ENCODE results near the gene PAMR1.
"Not testable (repeated sequence)": the region's sequence is repeated elsewhere in the genome, so short reads cannot be mapped to it uniquely, and the experiment has no call there.

The PAMR1 gene, protein sequence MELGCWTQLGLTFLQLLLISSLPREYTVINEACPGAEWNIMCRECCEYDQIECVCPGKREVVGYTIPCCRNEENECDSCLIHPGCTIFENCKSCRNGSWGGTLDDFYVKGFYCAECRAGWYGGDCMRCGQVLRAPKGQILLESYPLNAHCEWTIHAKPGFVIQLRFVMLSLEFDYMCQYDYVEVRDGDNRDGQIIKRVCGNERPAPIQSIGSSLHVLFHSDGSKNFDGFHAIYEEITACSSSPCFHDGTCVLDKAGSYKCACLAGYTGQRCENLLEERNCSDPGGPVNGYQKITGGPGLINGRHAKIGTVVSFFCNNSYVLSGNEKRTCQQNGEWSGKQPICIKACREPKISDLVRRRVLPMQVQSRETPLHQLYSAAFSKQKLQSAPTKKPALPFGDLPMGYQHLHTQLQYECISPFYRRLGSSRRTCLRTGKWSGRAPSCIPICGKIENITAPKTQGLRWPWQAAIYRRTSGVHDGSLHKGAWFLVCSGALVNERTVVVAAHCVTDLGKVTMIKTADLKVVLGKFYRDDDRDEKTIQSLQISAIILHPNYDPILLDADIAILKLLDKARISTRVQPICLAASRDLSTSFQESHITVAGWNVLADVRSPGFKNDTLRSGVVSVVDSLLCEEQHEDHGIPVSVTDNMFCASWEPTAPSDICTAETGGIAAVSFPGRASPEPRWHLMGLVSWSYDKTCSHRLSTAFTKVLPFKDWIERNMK

DNA sequence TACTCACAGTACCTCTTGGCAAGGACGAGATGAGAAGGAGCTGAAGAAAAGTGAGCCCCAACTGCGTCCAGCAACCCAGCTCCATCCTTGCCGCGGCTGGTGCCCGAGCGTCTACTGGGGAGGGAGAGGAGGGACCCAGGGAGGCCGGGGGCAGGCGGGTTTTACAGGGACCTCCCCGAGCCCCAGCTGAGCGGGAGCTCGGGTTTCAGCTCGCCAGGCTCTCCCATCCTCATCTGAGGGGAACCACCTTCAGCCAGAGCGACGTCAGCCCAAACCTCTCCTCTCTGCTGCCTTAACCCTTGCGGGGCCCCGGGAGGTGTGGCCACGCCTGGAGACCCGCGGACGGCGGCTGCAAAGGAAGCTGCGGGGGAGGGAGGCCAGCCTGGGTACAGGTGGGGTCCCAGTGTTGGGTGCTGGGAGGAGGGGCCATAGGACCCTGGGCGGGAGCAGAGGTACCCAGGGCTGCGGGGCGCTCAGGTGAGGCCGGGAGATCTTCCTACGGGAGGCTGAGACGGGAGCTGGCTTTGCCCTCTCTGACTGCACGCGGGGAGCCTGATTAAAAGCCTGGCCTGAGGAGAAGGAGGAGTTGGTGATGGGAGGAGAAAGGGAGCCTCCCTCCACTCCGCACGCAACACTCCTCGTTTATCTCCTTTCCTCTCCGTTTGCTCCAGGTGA, at the start of gene PAMR1:
Gene PAMR1, minus strand, starts transcription at position 116 of the 675 bp plus-strand sequence. Its CDS starts 31 bp downstream, at position 85.
- DNase-seq (ENCODE audit: low read depth in 1 of 2, low spot score in 1 of 2): no peak

DNA sequence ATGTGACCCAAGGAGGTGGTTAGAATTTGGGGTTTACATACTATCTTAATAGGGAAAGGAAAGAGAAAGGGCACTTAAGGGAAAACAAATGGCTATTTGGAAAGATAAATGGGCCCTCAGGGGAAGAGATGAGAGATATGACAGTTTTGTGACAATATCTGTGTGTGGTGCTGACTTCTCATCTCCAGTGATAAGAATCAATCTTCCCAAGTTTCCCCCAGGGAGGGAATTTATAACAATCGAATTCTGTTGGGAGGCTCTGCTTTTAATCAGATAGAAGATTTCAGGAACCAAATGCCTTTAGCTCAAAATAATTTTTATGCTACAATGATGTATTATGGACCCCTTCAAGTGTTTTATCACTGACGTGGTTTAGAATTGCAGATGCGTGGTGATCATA, 46.3 kb upstream of the PAMR1 start:
- DNase-seq (ENCODE audit: low read depth in 1 of 2, low spot score in 1 of 2): no peak

DNA sequence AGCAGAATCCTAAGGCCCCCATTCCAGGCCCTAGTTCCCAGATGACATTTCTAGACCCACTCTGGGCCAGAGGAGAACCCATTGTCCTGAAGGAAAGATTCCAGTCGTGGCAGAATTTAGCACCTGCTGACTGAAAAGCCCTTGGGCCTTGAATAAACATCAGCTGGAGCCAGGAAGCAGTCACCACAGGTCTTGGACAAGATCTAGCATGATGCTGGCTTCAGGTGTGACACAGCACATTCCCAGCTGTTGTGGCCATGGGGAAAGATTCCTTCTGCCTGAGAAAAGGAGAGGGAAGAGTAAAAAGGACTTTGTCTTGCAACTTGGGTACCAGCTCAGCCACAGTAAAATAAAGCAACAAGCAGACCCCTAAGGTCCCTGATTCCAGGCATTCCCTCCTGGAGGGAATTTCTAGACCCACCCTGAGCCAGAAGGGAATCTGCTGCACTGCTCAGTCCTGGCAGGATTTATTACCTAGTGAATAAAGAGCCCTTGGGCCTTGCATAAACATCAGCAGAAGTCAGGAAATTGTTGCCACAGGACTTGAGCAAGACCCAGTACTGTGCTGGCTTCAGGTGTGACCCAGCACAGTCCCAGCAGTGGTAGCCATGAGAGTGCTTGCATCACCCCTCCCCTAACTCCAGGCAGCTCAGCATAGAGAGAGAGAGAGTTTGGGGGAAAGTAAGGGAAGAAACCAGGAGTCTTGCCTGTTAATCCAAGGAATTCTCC, 42.5 kb upstream of the PAMR1 start:
- no peak for DNase-seq (ENCODE audit: low read depth in 1 of 2, low spot score in 1 of 2)

DNA sequence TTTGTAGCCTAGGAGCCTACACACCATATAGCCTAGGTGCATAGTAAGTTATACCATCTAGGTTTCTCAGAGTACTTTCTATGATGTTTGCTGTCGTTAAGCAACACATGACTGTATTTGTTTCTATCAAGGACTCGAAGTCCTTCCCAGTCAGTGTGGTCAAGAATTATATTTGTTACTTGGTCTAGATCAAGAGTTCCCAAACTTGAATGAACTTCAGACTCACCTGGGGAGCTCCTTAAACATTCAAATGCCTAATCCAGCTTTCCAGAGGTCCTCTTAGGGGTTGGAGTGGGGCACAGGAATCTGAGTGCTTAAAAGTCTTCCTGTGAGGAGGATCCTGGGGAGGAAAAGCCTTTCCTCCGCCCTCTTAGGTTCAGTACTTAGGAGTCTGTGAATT, 41.5 kb upstream of the PAMR1 start:
- DNase-seq (ENCODE audit: low read depth in 1 of 2, low spot score in 1 of 2): no peak

DNA sequence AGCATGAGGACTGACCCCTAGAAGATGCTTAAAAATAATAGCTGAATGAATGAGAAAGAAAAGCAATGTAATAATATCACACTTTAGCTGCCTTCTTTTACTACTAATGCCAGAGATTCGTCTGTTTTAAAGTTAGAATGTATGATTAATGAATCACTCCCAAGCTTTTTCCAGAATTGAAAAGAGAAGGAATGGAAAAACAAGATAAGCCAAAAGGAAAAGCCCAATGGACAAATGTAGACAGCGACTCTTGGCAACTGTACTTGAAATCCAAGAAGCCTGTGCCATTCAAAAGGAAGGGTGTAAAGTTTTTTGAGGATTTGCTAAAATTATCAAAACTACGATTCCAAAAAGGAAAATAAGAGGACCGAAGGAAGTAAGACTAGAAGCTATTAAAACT, 40.8 kb upstream of the PAMR1 start:
- no peak for DNase-seq (ENCODE audit: low read depth in 1 of 2, low spot score in 1 of 2)

DNA sequence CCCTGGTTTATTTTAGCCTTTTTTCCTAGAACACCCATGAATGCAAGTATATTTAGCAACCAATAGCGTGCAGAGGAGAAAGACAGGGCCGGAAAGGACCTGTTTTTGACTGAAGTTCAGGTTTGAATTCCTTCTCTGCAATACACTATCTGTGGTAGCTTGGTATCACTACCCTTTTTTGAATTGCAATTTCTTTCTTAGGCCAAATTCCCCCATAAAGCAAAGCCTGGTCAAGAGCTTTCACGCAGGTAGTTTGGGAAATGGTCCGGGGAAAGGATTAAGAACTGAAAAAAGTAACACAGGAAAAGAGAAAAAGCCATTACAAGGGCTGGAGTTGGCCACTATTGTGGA, 38.8 kb upstream of the PAMR1 start:
- no peak for DNase-seq (ENCODE audit: low read depth in 1 of 2, low spot score in 1 of 2)

DNA sequence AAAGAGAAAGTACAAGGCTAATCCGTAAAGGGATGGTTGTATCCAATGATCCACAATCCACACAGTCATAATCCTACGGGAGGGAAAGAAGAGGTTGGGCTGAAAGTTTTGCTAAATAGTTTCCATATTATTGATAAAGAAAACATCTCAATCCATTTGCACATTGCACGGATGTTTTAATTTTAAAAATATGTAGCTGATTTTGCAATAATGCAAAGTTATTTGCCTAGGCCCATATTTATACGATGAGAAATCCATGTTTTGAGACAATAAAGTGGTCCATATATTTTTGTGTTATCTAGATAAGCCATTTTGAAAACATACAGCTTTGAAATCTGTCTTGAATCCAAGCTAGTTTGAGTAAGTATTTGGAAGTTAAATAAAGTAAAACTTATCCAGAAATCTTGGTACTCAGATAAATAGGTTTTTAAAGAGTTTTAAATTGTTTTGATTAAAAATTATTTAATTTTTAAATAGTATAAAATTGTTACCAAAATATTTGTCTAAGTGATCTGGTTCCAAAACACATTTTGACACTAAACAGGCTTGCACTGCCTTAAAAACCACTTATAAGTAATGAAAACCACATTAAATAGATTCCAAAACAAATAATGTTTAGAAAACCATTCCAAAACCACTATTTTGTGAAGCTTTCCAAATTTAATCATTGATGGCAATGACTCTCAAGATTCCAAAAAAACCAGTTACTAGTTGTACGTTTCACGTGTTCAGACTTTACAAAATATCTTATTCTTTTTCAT, 38.2 kb upstream of the PAMR1 start:
- DNase-seq (ENCODE audit: low read depth in 1 of 2, low spot score in 1 of 2): no peak

DNA sequence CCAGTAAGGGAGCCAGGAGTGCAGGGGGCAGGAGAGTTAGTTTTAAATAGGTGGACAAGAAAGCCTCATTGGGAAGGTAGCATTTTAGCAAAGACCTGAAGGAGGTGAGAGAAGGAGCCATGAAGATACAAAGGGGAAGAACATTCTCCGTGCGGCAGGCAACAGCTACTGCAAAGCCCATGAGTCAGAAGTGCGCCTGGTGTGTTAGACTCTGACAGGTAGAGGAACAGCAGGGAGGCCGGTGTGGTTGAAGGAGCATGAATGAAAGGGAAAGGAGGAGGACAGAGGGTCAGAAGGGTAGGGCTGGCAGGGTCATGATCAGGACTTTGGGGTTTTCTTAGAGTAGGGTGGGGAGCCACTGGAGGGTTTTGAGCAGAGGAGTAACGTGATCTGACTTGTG, 34.5 kb upstream of the PAMR1 start:
- DNase-seq (ENCODE audit: low read depth in 1 of 2, low spot score in 1 of 2): no peak

DNA sequence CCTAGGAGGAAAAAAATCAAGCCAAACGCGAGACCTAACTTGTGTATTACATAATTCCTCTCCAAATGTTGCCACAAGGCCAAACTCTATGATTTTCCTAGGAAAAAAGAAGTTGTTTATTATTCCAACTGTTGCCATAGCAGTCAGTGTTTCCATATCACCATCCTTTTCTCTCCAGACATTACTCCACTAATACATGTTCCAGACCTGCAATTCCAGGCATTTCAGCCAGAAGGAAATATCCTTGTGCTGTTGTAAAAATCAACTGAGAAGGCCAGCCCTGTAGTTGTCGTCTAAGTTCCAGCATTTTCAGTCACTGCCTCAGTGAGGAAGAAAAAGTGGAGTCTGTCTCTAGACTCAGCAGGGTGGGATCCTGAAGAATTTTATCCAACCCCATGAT, 33.1 kb upstream of the PAMR1 start:
- no peak for DNase-seq (ENCODE audit: low read depth in 1 of 2, low spot score in 1 of 2)

DNA sequence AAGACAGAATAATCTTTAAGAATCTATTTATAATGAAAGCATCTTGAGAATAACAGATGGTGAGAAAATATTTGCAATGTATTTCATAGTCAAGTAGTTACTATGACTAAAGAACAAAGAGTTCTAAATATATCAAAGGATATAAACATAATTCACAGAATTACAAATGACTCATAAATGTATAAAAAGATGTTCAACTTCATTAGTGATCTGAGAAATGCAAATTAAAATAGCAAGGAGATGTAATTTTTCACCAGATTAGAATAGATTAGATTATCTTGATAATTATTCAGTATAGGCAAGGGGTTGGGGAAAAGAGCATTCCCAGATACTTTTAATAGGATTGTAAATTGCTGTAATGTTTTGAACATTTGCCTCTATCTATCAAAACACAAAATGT, 30.1 kb upstream of the PAMR1 start:
- DNase-seq (ENCODE audit: low read depth in 1 of 2, low spot score in 1 of 2): no peak

DNA sequence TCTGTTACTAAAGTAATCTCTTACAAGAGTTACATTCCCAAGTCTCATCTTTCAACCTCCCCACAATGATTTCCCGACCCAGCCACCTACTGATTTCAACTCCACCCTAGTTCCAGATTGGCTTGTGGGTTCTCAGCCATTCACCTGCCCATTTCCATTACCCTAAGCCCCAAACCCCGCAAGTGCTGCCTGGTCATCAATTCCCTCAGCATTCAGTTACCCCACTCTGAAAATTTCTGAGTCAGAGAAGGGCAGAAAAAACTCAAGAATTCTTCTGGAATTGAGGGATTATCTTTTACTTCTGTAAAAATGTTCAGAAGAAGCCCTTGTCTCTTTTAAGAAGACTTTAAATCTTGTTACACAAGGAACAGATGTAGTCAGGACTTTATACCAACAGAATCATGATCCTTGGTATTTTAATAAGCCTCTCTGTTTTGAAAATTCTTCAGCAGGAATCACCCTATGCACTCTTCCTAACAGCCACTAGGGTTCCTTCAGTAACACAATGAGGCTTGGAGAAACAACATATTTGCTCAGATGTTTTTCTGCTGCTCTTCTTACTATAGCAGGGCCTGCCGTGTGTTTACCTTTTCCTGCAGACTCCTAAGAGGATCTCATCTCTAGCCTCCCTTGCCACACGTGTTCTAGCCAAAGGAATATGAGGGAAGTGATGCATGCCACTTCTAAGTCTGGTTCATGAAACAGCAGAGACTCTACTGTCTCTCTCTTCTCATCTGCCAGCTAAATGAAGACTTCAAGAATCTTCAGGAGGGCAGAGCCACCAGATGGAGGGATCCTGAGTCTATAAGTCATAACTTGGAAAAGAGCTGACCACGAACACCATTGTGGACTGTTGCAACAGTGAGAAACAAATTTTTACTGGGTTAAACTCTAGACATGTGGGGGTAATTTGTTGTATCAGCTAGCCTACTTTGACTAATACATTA, 29.3 kb upstream of the PAMR1 start:
- DNase-seq (ENCODE audit: low read depth in 1 of 2, low spot score in 1 of 2): no peak

DNA sequence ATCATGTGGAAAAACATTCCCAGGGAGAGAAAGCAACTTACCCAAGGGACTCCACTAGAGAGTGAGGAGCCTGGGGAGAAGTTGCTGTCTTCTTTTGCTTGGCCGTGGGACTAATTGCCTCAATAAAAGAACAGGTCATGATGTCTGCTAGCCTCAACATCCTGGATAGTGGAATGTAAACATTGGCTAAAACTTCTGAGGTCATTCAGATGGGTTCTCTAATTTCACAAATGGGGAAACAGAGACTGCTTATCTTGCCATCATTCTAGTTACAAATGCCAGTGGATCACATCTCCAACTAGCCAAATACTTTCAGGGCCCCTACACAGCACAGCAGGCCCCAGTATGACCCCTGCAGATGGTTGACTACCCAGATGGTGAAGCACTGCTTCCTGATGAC, 28.4 kb upstream of the PAMR1 start:
- no peak for DNase-seq (ENCODE audit: low read depth in 1 of 2, low spot score in 1 of 2)

DNA sequence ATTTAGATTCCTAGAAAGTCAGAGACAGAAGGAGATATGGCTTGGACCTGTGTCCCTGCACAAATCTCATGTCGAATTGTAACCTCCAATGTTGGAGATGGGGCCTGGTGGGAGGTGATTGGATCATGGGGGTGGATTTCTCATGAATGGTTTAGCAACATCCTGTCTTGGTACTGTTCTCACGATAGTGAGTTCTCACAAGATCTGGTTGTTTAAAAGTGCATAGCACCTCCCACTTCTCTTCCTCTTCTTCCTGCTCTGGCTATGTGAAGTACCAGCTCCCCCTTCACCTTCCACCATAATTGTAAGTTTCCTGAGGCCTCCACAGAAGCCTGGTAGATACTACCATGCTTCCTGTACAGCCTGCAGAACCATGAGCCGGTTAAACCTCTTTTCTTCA, 27.6 kb upstream of the PAMR1 start:
- DNase-seq (ENCODE audit: low read depth in 1 of 2, low spot score in 1 of 2): no peak

DNA sequence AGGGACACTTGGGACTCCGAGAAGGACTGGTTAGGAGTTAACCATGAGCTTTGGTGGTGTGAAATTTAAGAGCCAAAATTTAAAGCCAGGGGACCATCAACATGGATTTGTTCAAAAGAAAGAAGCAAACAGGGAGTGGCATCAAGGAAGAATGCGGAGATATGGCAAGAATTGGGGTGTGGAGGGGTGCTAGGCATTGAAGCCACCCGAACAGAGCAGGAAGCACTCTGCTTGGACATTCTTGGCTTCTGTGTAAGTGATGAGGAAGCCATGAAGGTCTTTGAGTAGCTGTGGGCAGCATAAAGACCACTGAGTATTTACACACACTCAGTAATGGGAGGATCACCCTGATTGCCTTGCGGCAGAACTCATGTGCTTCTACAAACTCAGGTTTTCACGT, 27.2 kb upstream of the PAMR1 start:
- DNase-seq (ENCODE audit: low read depth in 1 of 2, low spot score in 1 of 2): no peak

DNA sequence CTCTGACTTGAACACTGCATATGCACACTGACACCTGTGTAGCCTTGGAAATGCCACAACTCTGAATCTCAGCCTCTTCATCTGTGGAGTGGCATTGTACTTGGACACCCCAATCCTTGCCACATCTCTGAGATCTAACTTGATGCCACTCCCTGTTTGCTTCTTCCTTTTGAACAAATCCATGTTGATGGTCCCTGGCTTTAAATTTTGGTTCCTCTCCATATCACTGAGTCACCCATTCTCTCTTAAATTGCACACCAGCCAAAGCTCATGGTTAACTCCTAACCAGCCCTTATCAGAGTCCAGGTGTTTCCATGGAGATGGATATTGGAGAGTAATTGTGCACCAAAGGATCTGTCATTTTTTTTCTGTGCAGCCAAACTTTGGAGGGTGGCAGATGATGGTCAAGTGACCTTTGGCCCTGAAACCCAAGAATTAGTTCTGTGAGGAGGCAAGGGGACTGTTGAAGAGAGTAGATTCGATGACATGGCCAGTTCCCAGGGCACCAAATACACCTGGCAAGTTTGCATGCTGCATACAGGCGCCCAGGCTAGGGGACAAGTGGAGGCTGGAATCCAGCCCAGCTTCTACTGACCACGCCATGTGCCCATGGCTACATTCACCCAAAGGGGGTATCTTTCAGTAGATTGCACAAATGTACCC, 25.1 kb upstream of the PAMR1 start:
- no peak for DNase-seq (ENCODE audit: low read depth in 1 of 2, low spot score in 1 of 2)

DNA sequence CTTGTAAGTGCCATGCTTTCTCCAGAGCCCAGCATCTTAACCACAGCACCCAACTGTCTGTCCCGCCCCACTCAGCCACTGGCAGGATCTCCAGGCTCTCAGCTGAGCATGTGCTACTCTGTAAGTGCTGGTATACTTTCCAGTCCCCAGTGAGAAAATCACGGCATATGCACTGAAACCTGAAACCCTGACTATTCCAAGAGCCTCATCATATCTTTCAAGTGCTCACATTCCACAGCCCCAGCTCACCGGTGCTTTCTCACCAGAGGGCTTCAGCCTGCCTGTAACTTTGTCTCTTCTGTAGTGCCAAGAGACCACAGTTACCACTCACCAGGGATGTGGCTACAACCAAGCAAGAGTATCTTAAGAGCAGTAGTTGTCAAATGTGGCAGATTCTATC, 24.4 kb upstream of the PAMR1 start:
- DNase-seq (ENCODE audit: low read depth in 1 of 2, low spot score in 1 of 2): no peak

DNA sequence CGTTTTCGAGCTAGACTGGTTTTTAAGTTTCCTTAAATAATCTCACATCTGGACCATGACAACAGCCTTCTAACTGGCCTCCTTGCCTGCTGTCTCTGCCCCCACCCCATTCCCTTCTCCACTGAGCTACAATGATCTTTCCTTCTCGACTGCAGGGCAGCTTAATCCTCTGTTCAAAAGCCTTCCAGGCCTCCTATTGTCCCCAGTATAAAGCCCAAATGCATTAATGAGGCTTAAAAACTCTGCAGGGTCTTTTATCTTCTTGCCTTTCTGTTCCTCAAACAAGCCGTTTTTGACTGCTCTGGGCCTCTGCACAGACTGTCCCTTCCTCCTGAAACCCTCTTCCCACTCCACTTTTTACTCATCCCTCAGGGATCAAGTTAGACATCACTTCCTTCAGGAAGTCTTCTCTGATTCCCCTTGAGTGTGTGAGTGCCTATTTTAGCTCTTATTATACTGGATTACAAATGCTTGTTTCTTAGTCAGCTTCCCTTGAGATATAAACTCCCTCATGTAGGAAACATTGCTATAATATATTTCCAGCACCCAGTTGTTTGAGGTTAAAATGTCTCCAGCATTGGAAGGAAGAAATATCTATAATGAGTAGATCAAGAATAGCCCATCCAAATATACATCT, 23.6 kb upstream of the PAMR1 start:
- no peak for DNase-seq (ENCODE audit: low read depth in 1 of 2, low spot score in 1 of 2)

DNA sequence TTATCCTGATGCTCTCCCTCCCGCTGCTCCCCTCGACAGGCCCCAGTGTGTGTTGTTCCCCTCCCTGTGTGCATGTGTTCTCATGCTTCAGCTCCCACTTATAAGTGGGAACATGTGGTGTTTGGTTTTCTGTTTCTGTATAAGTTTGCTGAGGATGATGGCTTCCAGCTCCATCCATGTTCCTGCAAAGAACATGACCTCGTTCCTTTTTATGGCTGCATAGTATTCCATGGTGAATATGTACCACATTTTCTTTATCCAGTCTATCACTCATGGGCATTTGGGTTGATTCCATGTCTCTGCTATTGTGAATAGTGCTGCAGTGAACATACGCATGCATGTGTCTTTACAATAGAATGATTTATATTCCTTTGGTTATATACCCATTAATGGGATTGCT, 22.6 kb upstream of the PAMR1 start:
- DNase-seq (ENCODE audit: low read depth in 1 of 2, low spot score in 1 of 2): not testable (repeated sequence)

DNA sequence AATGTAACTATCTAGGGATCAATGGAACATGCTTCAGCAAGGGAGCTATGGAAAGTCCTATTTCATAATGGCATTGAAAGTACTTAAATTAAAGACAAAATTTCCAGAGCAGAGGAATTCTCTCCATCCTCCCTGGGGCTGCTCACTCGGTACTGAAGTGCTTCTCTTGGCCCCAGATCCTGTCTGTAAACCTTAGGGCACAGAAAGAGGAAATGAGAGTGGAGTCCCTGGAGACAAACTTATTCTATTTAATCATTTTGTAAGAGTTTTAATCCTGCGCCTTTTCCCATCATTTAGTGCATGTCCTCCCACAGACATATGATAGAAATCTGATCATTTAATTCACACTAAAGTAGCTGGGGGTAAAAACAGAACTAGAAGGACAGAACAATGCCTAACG, 20.9 kb upstream of the PAMR1 start:
- DNase-seq (ENCODE audit: low read depth in 1 of 2, low spot score in 1 of 2): no peak
